Measurements from ENCODE around the gene PSORS1C2. TPM values are rescaled to one million over a fixed set of nuclear protein-coding genes. Genes with fewer than 3 reads are reported as not detected.

Gene PSORS1C2
- total RNA-seq, 3 donors from 2014 or later = not detected

- ATAC-seq (no peak), DNase-seq (no peak)
- no peaks in the 10 kb centered on the region for H3K9me3 ChIP-seq
- TF ChIP-seq, protein P1, sequence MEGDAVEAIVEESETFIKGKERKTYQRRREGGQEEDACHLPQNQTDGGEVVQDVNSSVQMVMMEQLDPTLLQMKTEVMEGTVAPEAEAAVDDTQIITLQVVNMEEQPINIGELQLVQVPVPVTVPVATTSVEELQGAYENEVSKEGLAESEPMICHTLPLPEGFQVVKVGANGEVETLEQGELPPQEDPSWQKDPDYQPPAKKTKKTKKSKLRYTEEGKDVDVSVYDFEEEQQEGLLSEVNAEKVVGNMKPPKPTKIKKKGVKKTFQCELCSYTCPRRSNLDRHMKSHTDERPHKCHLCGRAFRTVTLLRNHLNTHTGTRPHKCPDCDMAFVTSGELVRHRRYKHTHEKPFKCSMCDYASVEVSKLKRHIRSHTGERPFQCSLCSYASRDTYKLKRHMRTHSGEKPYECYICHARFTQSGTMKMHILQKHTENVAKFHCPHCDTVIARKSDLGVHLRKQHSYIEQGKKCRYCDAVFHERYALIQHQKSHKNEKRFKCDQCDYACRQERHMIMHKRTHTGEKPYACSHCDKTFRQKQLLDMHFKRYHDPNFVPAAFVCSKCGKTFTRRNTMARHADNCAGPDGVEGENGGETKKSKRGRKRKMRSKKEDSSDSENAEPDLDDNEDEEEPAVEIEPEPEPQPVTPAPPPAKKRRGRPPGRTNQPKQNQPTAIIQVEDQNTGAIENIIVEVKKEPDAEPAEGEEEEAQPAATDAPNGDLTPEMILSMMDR (IDR thresholded peaks at IDR 0.05) = no peak
- H3K4me1 ChIP-seq (ENCODE audit: low read depth) = peaks cover 23% of the 10 kb centered on the region
- H3K4me3 ChIP-seq = no peak overlapping the region
- H3K36me3 ChIP-seq (ENCODE audit: low read depth) = no peaks in the 10 kb centered on the region
- intact Hi-C loops (cut with DNase I, micrococcal nuclease) = no loop called here
Observed at GRCh38 chr6:31145386-31145785, 6.5 kb upstream of the PSORS1C2 start.

DNA sequence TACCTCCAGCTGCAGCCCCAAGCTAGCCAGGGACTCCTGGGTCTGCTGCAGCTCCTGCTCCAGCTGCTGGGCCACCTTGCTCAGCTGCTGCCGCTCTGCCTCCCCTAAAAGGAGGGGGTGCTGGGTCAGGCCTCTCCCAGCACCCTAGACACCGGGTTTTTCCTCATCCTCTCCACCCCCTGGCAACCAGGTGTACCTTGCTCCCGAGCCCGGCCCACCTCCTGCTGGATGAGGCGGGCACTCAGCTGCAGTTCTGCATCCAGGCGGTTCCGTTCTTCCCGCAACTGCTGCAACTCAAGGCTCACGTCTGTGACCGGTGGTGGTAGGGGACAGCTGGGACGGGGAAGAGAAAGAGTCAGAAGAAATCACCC is 6.1 kb upstream of the PSORS1C2 start:
- TF ChIP-seq, protein P1 (IDR thresholded peaks at IDR 0.05) = no peak

DNA sequence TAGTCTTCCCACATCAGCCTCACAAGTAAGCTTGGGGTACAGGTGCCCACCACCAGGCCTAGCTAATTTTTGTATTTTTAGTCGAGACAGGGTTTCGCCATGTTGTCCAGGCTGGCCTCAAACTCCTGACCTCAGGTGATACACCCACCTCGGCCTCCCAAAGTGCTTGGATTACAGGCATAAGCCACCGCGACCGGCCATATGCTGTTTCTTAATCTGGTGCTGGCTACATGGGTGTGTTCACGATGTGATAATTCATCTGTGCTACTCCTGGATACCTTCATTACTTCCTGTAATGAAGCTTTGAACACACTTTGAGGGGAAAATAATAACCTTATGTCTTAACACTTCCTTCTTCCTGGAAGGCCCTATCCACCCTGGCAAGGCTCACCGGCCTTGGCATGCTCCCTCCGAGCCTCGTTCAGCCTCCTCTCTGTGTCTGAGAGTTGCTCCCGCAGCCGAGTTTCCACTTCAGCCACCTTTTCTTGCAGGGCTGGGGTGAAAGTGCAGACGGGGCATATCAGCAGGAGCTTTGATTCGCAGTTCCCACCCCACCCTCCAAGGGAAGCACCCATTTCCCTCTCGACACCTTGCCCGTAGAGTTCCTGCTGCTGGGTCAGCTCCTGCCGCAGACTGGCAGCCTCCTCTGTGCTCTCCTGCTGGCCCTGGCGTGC is 5.6 kb upstream of the PSORS1C2 start:
- peak; percentile 78 to 80 (median 79) for DNase-seq
- H3K4me1 ChIP-seq (ENCODE audit: low read depth) = peaks cover 23% of the 10 kb centered on the region
- H3K9me3 ChIP-seq = no peaks in the 10 kb centered on the region
- H3K36me3 ChIP-seq (ENCODE audit: low read depth) = no peaks in the 10 kb centered on the region
- no peak overlapping the region for H3K4me3 ChIP-seq
- TF ChIP-seq, protein P1 (IDR thresholded peaks at IDR 0.05) = no peak
- peak; percentile 90 for ATAC-seq
- intact Hi-C loops (cut with DNase I, micrococcal nuclease) = no loop called here

More for the DNA sequence above, 6.1 kb upstream of the PSORS1C2 start:
- Histone ChIP-seq H3K36me3 (ENCODE audit: low read depth) (no peaks in the 10 kb centered on the region), H3K9me3 (no peaks in the 10 kb centered on the region), H3K4me3 (no peak overlapping the region), H3K4me1 (ENCODE audit: low read depth) (peaks cover 23% of the 10 kb centered on the region)
- DNase-seq (peak; percentile 70 to 84 (median 82)), ATAC-seq (peak; percentile 86)
- intact Hi-C loops (cut with DNase I, micrococcal nuclease) = no loop called here

GRCh38 chr6:31143148-31143547 is 4.3 kb upstream of the PSORS1C2 start:
- DNase-seq (no peak), ATAC-seq (no peak)
- intact Hi-C loops (cut with DNase I, micrococcal nuclease) = no loop called here
- TF ChIP-seq, protein P1 (IDR thresholded peaks at IDR 0.05) = no peak
- peaks cover 23% of the 10 kb centered on the region for H3K4me1 ChIP-seq (ENCODE audit: low read depth)
- H3K4me3 ChIP-seq = no peak overlapping the region
- H3K9me3 ChIP-seq = no peaks in the 10 kb centered on the region
- no peaks in the 10 kb centered on the region for H3K36me3 ChIP-seq (ENCODE audit: low read depth)

DNA sequence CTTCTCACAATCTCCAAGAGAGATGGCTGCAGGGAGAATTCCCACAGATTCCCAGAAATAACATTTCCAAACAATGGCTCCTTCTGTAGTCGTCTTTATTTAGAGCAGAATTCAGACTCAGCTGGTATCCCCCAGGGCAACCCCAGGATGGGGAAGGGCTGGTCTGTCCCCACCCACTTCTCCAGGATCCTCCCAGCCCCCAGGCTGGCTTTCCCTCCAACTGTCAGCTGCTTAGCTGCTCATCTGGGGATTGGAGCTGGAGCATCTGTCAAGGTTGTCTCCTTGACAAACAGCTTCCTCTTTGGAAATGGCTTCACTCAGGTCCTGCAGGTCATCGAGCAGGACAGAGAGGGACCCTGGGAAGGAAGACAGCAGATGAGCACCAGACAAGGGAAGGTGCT is 3.5 kb upstream of the PSORS1C2 start:
- Histone ChIP-seq H3K36me3 (ENCODE audit: low read depth) (no peaks in the 10 kb centered on the region), H3K4me3 (no peak overlapping the region), H3K4me1 (ENCODE audit: low read depth) (peaks cover 29% of the 10 kb centered on the region), H3K9me3 (no peaks in the 10 kb centered on the region)
- DNase-seq (no peak), ATAC-seq (no peak)
- TF ChIP-seq, protein P1 (IDR thresholded peaks at IDR 0.05) = no peak
- intact Hi-C loops (cut with DNase I, micrococcal nuclease) = no loop called here
